NAMALWA (cell line): ENCODE results near the gene CACNA1H.
"Not testable (repeated sequence)": the region's sequence is repeated elsewhere in the genome, so short reads cannot be mapped to it uniquely, and the experiment has no call there.

Experiments used
- DNase-seq: peaks from one replicate; pipeline ENCODE4 v3.0.0-alpha.2; 2015; ENCODE audit warnings: low spot score

The CACNA1H gene

DNA sequence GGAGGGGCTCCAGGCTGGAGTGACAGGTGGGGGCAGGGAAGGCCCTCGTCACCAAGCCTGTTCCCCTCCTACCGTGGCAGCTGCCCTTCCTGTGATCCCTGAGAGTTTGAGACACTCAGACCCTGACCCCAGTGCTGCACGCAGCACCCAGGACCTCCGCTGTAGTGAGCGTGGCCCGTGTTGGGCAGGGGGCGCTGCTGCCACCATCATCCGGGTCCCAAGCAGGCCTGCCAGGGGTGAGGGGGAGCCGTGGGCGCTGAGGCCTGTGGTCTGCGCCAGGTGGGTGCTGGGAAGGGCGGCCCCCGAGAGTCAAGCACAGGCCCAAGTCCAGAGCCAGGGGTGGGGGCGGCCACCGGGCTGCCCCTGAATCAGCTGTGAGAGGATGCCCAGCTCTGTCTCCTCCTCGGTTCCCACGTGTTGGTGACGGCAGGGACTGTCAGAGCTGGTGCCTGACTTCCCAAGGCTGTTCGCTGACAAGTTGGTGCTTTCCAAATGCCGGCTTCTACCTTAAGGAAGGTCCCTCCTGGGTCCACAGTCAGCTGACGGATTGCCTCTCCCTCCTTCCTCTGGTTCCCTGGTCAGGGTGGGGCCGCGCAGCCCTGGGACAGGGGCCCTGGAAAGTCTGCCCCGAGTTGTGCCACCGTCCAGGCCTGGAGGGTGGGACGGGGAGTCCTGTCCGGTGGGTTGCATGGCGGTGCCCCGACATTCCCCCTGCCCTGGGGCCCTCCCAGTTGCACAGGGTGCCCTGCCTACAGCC is 41.1 kb downstream of the CACNA1H start:
- no peak for DNase-seq

- no peak for DNase-seq
Measured at GRCh38 chr16:1194665-1195392, 41.9 kb downstream of the CACNA1H start.

DNA sequence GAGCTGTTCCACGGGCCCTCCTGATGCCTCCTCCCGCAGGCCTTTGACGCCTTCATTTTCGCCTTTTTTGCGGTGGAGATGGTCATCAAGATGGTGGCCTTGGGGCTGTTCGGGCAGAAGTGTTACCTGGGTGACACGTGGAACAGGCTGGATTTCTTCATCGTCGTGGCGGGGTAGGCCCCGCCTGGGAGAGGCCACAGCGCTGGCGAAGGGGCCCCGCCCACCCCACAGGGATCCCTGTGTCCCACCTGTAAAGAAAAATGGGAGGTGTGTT is 42.4 kb downstream of the CACNA1H start:
- DNase-seq, result no peak

GRCh38 chr16:1196494-1196893 is 43.6 kb downstream of the CACNA1H start:
- no peak for DNase-seq

DNA sequence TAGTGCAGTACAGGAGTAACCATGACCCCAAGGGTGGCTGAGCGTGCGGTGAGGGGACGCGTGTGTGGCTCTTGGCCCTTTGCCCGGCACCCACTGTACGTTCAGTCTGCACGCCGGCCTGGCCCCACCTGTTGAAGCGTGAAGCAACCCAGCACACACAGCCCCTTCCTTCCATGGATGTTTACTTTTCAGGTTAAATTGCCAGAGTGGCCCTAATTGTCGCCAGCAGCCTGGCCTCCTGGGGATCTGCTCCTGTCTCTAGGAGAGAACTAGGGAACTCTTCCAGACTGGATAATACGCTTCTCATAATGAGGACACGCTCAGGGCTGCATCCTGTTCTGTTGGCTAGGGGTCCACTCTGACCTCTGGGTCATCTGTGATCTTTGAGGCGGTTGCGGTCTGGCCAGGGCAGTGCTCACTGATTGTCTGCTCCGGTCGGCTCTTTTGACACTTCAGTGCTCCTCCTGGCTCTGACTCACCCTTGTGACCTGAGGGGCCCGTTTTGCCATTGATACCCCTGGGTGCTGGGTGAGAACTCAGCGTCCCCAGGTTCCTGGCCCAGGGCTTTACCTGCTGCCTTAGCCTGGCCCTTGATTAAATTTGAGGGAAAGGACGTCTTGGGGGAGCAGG is 44.4 kb downstream of the CACNA1H start:
- no peak for DNase-seq

DNA sequence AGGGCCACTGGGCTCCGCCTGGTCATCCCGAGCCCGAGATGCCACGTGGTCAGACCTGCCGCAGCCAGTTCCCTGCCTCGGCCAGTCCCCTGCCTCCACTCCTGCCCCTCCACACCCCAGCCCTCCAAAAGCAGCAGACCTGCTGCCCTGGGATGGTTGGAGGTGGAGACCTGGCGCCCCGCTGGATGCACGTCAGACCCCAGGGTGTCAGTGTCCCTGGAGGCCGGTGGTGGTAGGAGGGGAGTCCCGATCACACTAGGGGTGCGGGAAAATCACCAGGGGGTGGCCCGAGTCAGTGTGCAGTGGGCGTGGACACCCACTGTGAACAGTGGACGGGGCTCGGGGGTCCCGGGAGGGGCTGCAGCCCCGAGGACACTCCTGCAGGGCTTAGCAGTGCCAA is 45.3 kb downstream of the CACNA1H start:
- DNase-seq, result no peak

- not testable (repeated sequence) for DNase-seq
Measured at GRCh38 chr16:1198671-1199346, 45.9 kb downstream of the CACNA1H start.

DNA sequence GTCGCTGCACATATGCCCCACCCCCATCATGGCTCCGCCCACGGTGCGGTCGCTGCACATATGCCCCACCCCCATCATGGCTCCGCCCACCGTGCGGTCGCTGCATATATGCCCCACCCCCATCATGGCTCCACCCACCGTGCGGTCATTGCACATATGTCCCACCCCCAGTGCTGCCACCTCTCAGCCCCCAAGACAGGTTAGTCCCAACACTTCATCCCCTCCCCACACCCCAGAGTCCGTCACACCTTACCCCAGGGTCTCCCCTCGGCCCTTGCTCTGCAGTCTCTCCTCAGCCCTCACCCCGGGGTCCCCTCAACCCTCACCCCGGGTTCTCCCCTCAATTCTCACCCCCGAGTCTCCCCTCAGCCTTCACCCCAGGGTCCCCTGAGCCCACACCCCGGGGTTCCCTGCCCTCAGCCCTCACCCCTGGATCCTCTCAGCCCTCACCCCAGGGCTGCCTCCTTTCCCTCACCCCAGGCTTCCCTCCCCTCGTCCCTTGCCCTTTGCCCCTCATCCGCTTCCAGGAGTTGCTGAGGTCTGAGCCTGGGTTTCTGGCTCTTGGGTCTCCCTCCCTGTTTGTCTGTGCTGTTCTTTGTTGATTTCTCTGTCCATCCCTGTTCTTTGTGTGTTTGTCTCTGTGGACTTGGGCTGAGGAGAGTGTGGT is 46.6 kb downstream of the CACNA1H start:
- peak; percentile 38 for DNase-seq

GRCh38 chr16:1200014-1200627 is 47.2 kb downstream of the CACNA1H start:
- no peak for DNase-seq

DNA sequence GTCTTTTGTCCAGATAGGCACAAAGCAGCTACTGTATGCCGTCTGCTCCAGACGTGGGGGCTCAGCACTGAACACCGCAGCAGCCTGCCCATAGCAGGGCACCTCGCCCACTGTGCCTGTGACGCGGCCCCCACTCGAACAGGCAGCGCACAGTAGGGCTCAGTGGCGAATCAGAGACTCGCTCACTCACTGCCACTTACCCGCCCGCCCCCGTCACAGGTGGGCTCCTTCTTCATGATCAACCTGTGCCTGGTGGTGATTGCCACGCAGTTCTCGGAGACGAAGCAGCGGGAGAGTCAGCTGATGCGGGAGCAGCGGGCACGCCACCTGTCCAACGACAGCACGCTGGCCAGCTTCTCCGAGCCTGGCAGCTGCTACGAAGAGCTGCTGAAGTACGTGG is 48.5 kb downstream of the CACNA1H start:
- DNase-seq, result no peak

DNA sequence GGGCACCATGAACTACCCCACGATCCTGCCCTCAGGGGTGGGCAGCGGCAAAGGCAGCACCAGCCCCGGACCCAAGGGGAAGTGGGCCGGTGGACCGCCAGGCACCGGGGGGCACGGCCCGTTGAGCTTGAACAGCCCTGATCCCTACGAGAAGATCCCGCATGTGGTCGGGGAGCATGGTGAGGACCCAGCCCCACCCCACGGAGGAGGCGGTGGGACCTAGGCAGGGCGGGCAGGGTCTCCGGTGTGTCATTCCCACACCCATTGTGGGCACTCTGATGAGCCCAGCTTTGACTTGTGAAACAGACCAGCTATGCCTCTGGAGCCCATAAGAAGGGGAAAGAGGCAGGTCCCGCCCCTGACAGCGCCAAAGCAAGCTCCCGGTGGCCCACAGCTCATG is 49.4 kb downstream of the CACNA1H start:
- no peak for DNase-seq

GRCh38 chr16:1204933-1205332 is 52.0 kb downstream of the CACNA1H start:
- DNase-seq, result no peak

- DNase-seq, result peak; percentile 40
Measured at GRCh38 chr16:1206326-1206725, 53.4 kb downstream of the CACNA1H start.

DNA sequence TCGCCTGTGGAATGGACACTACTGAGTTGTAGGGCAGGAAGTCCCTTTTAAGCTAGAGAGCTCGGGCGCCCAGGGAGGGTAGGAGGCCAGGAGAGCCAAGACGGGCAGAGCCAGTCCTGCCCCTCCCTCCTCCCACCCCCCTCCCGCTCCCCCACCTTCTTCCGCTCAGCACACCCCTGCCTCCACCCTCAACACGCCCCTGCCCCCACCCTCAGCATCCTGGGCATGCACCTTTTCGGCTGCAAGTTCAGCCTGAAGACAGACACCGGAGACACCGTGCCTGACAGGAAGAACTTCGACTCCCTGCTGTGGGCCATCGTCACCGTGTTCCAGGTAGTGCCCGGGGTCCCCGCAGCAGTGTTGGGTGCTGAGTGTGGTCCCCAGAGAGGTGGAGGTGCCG is 53.9 kb downstream of the CACNA1H start:
- no peak for DNase-seq

GRCh38 chr16:1208239-1208830 is 55.4 kb downstream of the CACNA1H start:
- DNase-seq, result no peak

DNA sequence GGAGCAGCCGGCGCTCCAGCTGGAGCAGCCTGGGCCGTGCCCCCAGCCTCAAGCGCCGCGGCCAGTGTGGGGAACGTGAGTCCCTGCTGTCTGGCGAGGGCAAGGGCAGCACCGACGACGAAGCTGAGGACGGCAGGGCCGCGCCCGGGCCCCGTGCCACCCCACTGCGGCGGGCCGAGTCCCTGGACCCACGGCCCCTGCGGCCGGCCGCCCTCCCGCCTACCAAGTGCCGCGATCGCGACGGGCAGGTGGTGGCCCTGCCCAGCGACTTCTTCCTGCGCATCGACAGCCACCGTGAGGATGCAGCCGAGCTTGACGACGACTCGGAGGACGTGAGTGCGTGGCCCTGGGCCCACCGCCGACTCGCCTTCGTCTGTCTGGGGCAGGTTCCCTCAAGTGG is 56.2 kb downstream of the CACNA1H start:
- no peak for DNase-seq

- DNase-seq, result no peak
Measured at GRCh38 chr16:1210461-1210860, 57.6 kb downstream of the CACNA1H start.

DNA sequence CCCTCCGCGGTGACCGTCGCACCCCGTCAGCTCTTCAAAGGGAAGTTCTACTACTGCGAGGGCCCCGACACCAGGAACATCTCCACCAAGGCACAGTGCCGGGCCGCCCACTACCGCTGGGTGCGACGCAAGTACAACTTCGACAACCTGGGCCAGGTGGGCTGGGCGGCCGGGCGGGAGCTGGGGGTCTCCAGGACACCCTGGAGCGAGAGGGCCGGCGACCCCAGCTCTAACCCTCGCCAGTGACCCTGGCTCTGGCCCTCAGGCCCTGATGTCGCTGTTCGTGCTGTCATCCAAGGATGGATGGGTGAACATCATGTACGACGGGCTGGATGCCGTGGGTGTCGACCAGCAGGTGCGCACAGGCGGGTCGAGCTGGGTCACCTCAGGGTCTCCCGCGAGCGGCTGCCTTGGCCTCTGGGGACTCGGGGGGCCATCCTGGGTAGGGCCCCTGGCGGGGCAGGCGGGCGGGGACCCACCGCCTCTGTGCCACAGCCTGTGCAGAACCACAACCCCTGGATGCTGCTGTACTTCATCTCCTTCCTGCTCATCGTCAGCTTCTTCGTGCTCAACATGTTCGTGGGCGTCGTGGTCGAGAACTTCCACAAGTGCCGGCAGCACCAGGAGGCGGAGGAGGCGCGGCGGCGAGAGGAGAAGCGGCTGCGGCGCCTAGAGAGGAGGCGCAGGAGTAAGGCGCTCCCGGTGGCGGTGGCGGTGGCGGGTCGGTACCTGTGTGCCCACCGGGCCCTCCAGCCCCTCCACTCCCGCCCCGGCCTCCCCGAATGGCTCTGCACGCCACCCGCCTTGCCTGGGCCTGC is 58.8 kb downstream of the CACNA1H start:
- DNase-seq, result no peak

DNA sequence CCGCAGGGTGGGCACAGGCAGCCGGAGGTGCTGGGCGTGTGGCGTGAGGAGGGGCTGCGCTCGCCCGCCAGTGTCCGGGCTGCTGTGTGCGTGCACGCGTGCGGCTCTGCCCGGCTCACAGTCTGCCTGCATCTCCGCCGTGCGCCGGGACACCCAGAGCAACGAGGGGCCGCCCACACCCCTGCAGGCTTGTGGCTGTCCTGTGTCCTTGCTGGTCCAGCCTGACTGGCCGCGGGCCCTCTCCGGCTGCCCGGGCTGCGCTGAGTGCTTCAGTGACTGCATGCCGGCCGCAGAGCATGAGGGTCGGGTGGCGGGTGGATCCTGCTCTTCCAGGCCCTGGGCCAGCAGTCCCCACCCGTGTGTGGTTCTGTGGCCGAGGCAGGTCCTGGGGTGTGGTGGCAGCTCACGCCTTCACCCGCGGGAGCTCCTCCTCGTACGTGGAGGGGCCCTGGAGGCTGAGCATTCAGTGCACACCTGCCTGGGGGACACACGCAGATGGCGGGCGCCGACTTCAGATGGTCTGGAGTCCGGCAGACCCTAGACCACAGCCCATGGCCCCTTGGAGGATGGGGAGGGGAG is 59.8 kb downstream of the CACNA1H start:
- DNase-seq, result no peak

DNA sequence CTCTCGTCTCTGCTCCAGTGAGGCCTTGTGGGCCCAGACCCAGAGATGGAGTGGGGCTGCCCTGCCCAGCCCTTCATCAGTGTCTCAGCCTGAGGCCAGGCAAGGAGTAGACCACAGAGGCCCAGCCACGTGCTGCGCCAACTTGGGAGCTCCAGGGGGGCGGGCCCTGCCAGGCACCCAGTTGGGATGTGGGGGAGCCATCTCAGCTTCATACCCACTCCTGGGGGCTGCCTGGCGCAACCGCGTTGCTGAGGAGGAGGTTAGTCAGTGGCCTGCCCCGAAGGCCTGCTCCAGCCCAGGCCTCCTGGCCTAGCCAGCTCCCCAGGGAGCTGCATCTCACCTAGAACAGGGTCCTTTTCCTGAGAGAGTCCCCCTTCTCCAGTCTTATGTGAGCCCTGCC is 60.3 kb downstream of the CACNA1H start:
- no peak for DNase-seq
